ENCODE measurements around the gene TMEM217.

Gene TMEM217

DNA sequence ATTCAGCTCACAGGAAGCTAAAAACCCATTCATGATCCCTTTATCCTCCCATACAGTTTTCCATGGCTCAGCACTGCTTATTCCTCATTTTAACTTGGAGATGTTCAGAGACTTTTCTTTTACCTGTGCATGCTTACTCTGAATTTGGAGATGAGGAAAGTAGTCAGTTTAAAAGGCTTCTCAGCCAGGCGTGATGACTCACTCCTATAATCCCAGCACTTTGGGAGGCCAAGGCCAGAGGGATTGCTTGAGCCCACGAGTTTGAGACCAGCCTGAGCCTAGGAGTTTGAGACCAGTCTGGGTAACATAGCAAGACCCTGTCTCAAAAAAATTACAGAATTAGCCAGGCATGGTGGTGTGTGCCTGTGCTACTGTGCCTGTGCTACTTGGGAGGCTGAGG, 30.3 kb upstream of the TMEM217 start:
- Mint-ChIP-seq H3K27ac (no peak overlapping the region), H3K9me3 (no peaks in the 10 kb centered on the region), H3K4me1 (peaks cover 36 to 61% of the 10 kb centered on the region in 2 donors), H3K4me3 (no peak overlapping the region), H3K27me3 (no peaks in the 10 kb centered on the region), H3K36me3 (peaks cover 57 to 71% of the 10 kb centered on the region in 2 donors)
- DNase-seq (no peak), ATAC-seq (replicated peaks) (no peak)

DNA sequence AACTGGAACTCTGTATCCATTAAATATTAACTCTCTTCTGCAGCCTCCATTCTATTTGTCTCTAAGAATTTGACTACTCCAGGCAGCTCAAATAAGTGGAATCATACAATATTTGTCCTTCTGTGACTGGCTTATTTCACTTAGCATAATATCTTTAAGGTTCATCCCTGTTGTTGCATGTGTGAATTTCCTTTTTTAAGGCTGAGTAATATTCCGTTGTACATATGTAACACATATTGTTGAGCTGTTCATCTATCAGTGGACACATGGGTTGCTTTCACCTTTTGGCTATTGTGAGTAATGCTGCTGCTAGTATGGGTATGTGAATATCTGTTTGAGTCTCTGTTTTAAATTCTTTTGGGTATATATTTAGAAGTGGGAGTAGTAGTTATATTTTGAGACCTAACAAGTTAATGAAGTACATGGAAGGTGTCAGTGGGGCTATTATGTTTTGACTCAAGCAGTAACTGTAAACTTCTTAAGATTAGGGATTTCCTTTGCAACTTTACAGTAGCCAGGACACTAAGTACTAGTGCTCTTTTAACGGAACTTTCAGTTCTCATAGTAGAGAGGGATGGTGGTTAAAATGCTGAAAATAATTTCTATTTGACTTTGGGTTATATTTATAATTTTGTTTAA, 29.7 kb upstream of the TMEM217 start:
- H3K4me1 Mint-ChIP-seq, result peaks cover 39 to 66% of the 10 kb centered on the region in 2 donors
- H3K27ac Mint-ChIP-seq, result peak overlapping the region; percentile 48
- H3K9me3 Mint-ChIP-seq, result no peaks in the 10 kb centered on the region
- DNase-seq (no peak), ATAC-seq (replicated peaks) (peak; percentile 20 to 37)
- H3K4me3 Mint-ChIP-seq, result peak overlapping the region; percentile 0 to 47
- no peaks in the 10 kb centered on the region for H3K27me3 Mint-ChIP-seq
- H3K36me3 Mint-ChIP-seq, result peaks cover 59 to 76% of the 10 kb centered on the region in 2 donors

DNA sequence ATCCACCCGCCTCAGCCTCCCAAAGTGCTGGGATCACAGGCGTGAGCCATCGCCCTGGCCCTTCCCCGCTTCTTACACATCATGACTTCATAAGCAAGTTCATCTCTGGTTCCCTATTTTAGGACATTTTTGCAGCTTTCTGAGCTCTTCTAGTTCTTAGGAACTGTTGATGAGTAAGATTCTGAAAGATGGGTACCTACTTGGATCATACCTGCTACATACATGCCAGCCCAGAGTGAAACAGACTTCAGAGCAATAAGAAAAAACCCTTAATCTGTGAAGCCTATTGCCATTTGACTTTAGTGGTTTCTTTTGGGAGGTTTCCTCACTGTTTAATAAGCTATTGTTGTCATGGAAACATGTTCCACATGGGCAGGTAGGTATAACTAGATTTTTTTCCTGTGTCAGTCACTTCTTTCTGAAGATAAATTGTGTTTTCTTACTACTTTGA, 27.9 kb upstream of the TMEM217 start:
- Mint-ChIP-seq H3K4me1 (peaks cover 44 to 81% of the 10 kb centered on the region in 2 donors), H3K27ac (peak overlapping the region; percentile 98), H3K4me3 (peak overlapping the region; percentile 68 to 70), H3K9me3 (no peaks in the 10 kb centered on the region), H3K36me3 (peaks cover 51 to 72% of the 10 kb centered on the region in 2 donors), H3K27me3 (no peaks in the 10 kb centered on the region)
- ATAC-seq (replicated peaks) (peak; percentile 92 to 93), DNase-seq (peak; percentile 66)

DNA sequence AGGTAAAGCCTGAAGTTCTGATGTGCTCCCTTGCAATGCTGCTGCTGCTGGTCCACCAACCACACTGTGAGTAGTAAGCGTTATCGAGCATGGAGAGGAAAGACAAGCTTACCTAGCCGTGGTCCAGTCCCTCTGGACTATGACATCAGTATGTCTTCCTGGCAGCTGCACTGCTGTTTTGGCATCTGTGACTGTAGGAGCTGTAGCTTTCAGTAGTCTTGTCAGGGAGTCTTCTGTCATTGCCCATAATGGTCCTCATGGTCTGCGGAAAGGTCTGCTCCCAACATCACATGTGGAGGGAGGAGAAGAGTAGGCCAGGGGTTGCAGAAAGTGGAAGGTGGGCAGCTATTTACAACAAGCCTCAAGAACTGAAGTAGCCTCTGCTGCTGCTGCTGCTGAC, 26.8 kb upstream of the TMEM217 start:
- peaks cover 46 to 86% of the 10 kb centered on the region in 2 donors for H3K4me1 Mint-ChIP-seq
- DNase-seq, result no peak
- H3K4me3 Mint-ChIP-seq, result peak overlapping the region; percentile 74 to 75
- H3K36me3 Mint-ChIP-seq, result peaks cover 53 to 78% of the 10 kb centered on the region in 2 donors
- H3K27ac Mint-ChIP-seq, result peak overlapping the region; percentile 95
- H3K27me3 Mint-ChIP-seq, result no peaks in the 10 kb centered on the region
- ATAC-seq (replicated peaks), result no peak
- no peaks in the 10 kb centered on the region for H3K9me3 Mint-ChIP-seq

DNA sequence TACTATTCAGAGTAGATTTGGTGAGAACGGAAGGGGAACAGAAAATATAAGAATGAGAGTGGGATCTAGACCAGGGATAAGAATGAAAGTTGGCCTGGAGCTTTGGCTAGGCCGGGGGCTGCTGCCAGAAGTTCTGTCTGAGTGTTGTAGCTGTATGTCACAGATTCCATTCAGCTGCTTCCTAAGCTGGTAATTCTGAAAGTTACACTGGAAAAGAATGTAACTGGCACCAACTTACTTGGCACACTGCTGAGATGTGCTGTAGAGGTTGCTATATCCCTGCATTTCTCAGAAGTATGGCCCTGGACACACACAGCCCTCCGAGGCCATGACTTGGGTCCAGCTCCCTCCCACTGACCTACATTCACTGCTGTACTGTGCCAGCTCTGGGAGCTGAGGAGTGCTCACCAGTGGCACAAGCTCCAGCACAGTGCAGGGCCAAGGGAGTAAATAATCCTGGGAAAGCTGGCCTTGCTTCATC, 25.8 kb upstream of the TMEM217 start:
- no peaks in the 10 kb centered on the region for H3K27me3 Mint-ChIP-seq
- DNase-seq (no peak), ATAC-seq (replicated peaks) (no peak)
- peaks cover 48 to 76% of the 10 kb centered on the region in 2 donors for H3K36me3 Mint-ChIP-seq
- H3K4me3 Mint-ChIP-seq, result no peak overlapping the region
- peak overlapping the region; percentile 87 for H3K27ac Mint-ChIP-seq
- H3K9me3 Mint-ChIP-seq, result no peaks in the 10 kb centered on the region
- peaks cover 45 to 83% of the 10 kb centered on the region in 2 donors for H3K4me1 Mint-ChIP-seq

DNA sequence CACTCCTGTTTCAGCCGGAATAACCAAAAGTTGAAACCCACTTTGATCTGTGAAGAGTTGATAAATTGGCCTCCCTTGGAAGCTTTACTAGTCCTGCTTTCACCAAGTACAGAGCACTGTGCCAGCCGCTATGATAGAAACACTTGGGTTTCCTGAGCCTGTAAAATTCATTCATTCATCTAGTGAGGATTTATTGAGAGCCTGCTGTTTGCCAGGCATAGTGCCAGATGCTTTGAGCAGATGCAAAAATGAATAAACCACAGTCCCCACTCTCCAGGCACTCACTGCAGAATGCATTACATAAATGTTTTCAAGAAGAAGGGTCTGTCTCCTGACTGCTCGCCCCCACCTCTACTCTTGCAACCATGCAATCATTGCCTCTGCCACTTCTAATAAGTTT, 25.3 kb upstream of the TMEM217 start:
- peaks cover 47 to 77% of the 10 kb centered on the region in 2 donors for H3K36me3 Mint-ChIP-seq
- no peak overlapping the region for H3K4me3 Mint-ChIP-seq
- no peak for ATAC-seq (replicated peaks)
- peaks cover 46 to 83% of the 10 kb centered on the region in 2 donors for H3K4me1 Mint-ChIP-seq
- H3K27me3 Mint-ChIP-seq, result no peaks in the 10 kb centered on the region
- no peaks in the 10 kb centered on the region for H3K9me3 Mint-ChIP-seq
- no peak for DNase-seq
- peak overlapping the region; percentile 6 for H3K27ac Mint-ChIP-seq

DNA sequence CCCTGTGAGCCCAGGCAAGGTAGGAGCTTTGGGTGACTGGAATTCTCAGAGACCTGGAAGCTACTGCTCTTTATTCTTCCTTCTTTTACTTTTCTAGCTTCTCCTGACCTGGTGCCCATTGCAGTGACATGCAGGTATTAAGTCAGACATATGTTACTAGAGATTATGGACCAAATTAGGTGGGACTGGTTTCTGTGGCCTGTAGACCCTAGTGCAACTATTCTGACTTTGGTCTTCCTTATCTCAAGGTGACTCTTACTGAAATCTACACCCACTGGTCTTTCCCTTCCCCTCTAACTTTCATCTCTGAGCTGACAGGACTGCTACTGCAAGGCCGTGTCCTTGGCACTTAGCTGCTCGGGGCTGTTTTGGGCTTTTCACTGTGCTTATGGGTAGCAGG, 24.4 kb upstream of the TMEM217 start:
- Mint-ChIP-seq H3K27ac (peak overlapping the region; percentile 79), H3K27me3 (no peaks in the 10 kb centered on the region), H3K4me3 (no peak overlapping the region), H3K9me3 (no peaks in the 10 kb centered on the region), H3K36me3 (peaks cover 41 to 75% of the 10 kb centered on the region in 2 donors), H3K4me1 (peaks cover 40 to 83% of the 10 kb centered on the region in 2 donors)
- DNase-seq, result no peak
- no peak for ATAC-seq (replicated peaks)

DNA sequence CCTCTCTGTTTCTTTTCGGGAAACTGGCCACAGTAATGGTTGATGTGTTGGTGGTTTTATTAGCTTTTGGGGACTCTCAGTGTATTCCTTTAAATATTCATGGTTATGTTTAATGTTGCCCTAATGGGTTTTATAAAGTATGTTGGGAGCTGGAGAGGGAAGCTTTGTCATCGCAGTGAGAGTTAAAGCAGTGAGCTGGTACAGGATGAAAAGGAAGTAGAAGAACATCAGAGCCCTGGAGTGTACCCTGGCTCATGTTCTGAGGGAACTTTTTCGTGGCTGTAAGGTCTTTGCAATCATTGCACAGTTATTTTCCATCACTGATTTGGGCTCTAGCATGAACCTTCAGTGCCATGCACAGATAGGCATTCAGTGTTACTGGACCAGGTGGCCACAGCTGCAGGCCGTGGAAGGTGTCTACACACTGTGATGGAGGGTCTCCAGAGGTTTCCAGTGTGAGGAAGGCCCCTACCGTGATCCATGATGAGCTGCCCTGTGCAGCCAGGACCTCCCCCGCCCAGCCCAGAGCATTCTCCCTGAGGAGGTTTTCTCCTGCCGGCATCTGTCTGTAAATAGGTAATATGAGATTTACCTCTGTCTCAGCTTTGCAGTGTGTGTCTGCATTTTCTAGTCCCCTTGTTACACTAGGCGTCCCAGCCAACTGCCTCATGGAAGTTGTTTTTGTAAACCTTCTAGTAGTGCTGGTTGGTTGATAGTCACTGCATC, 22.4 kb upstream of the TMEM217 start:
- Mint-ChIP-seq H3K27me3 (no peaks in the 10 kb centered on the region), H3K4me3 (no peak overlapping the region), H3K27ac (peak overlapping the region; percentile 49), H3K36me3 (peaks cover 37 to 75% of the 10 kb centered on the region in 2 donors), H3K4me1 (peaks cover 44 to 87% of the 10 kb centered on the region in 2 donors), H3K9me3 (no peaks in the 10 kb centered on the region)
- DNase-seq (no peak), ATAC-seq (replicated peaks) (no peak)

DNA sequence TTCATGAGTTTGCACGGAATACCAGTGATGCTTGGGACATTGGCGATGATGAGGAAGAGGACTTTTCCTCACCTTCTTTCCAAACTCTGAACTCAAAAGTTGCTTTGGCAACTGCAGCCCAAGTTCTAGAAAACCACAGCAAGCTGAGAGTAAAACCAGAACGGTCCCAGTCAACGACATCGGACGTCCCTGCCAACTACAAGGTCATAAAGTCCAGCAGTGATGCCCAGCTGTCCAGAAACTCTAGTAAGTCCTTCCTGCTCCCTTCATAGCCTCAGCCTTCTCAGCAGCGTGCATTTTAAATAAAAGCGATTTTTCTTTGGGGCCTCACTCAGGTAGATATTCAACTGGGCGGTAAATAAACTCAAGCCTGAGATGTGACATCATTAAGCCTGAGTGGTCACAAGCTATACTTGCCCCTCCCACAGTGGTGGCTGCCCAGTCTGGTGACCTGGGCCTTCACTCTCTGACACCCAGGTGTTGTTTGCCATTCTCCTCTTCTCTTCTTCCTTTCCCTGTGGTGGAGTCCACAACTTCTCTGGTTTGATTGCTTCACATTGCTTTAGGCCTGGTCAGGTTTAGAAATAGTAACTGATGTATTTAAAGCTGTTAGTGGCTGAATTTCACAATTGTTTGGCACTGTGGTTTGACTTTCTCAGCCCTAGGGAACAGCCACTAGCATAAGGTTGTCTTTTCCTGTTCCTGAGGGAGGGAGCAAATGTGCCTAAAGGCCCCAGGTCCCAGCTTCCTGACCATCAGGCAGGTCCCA, 21.6 kb upstream of the TMEM217 start:
- no peak for ATAC-seq (replicated peaks)
- no peak for DNase-seq
- Mint-ChIP-seq H3K4me1 (peaks cover 45 to 84% of the 10 kb centered on the region in 2 donors), H3K27ac (peak overlapping the region; percentile 49), H3K9me3 (no peaks in the 10 kb centered on the region), H3K36me3 (peaks cover 35 to 76% of the 10 kb centered on the region in 2 donors), H3K4me3 (no peak overlapping the region), H3K27me3 (no peaks in the 10 kb centered on the region)

DNA sequence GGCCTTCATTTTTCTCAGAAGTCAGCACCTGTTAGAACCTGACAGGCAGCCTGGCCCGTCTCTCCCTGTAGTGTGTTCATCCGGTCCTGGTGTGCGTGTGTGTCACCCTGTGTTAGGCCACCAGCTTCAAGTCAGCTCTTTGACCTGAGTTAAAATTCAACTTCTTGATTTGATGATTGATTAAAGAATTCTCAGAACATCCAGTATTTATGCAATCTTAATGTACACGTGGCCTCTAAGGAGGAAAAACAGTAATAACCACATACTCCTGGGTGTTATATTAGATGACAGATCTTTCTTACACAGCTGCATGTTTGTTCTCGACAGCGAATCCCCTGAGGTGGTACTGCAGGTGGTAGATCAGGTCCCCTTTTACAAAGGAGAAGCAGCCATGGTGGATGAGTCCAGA, 19.1 kb upstream of the TMEM217 start:
- peak overlapping the region; percentile 65 for H3K27ac Mint-ChIP-seq

DNA sequence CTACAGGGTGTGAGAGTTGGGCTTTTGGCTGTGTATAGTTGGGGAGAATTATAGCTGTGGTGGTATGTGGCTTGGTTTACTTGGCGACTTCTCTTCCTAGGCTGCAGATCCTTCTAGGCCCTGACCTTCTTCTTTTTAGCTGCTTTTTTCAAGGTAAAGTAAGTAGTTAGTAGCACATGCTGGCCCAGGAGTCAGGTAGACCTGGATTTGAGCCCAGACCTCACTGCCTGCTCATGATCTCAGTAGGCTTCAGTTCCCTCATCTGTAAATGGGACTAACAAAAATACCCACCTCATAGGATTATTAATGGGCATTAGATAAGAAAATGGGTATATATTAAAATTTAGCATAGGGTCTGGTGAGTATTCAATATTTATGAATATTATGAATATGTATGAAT, 17.4 kb upstream of the TMEM217 start:
- Mint-ChIP-seq H3K9me3 (no peaks in the 10 kb centered on the region), H3K27ac (no peak overlapping the region), H3K4me1 (peaks cover 39 to 66% of the 10 kb centered on the region in 2 donors), H3K36me3 (peaks cover 39 to 71% of the 10 kb centered on the region in 2 donors), H3K4me3 (no peak overlapping the region), H3K27me3 (no peaks in the 10 kb centered on the region)
- DNase-seq, result no peak
- ATAC-seq (replicated peaks), result no peak

More for the DNA sequence above, 19.1 kb upstream of the TMEM217 start:
- ATAC-seq (replicated peaks) (peak; percentile 85 to 86), DNase-seq (no peak)
- Mint-ChIP-seq H3K9me3 (no peaks in the 10 kb centered on the region), H3K36me3 (peaks cover 35 to 70% of the 10 kb centered on the region in 2 donors), H3K27me3 (no peaks in the 10 kb centered on the region), H3K4me1 (peaks cover 37 to 77% of the 10 kb centered on the region in 2 donors), H3K4me3 (peak overlapping the region; percentile 23 to 44)

DNA sequence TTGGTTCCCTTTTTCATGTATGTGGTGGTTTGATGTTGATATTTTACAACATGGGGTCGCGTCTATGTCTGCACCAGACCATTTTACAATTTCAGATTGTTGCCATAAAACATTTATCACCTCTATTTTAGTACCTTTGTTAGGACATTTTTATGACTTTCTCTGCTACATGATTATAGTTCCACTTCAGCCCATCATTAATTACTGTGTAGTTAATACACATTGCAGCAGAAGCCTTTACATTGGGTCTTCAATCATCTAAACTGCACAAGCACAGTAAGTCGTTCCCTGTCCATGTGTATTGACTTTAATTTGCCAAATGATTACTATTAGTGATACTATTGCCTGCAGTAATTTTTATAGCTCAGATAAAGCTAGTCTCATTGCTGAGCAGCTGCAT, 15.7 kb upstream of the TMEM217 start:
- no peak for ATAC-seq (replicated peaks)

DNA sequence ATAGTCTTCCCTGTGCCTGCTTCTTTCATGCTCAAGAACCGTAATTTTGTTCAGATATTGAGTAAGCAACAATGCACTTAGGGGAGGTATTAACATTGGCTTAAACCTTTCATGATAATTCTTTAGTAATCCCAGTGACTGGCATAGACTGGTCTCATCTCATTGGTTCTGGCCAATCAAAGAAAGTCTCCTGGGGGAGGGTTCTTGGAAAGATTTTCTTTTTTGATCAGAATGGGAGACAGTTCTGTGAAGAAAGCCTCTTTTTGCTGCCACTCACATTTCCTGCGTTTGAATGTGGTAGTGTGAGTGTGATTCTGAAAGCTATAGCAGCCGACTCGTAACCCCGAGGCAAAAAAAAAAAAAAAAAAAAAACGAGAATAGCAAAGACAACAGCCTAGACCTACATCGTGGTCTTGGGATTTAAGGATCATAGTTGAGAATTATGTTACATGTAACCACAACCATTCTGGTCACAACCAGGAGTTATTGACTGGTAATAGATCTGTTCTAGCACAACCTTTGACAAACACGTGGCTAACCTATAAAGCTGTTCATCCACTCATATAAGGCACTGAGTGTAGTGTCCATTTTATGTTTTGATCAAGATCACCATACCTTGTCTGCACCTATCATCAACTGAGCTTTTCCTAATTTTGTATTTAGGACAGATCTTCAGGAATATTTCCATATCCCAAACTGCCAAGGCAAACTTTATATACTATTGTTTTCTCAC, 15.1 kb upstream of the TMEM217 start:
- H3K9me3 Mint-ChIP-seq, result no peaks in the 10 kb centered on the region
- DNase-seq (no peak), ATAC-seq (replicated peaks) (no peak)
- H3K36me3 Mint-ChIP-seq, result peaks cover 41 to 57% of the 10 kb centered on the region in 2 donors
- no peaks in the 10 kb centered on the region for H3K27me3 Mint-ChIP-seq
- H3K4me3 Mint-ChIP-seq, result no peak overlapping the region
- peaks cover 32 to 66% of the 10 kb centered on the region in 2 donors for H3K4me1 Mint-ChIP-seq
- peak overlapping the region; percentile 15 for H3K27ac Mint-ChIP-seq

More for the DNA sequence above, 15.7 kb upstream of the TMEM217 start:
- Mint-ChIP-seq H3K4me1 (peaks cover 34 to 66% of the 10 kb centered on the region in 2 donors), H3K9me3 (no peaks in the 10 kb centered on the region), H3K4me3 (no peak overlapping the region), H3K27me3 (no peaks in the 10 kb centered on the region), H3K36me3 (peaks cover 38 to 61% of the 10 kb centered on the region in 2 donors), H3K27ac (peak overlapping the region; percentile 15)
- no peak for DNase-seq
